ENCODE data around the gene ANOS1. TPM values are rescaled to one million over a fixed set of nuclear protein-coding genes. Genes with fewer than 3 reads are reported as not detected.
A peak's percentile ranks its signal among the peaks of the same experiment; 100 is the strongest.

The ANOS1 gene
- total and polyA plus RNA-seq, 5 experiments from 2014 or later = not detected

DNA sequence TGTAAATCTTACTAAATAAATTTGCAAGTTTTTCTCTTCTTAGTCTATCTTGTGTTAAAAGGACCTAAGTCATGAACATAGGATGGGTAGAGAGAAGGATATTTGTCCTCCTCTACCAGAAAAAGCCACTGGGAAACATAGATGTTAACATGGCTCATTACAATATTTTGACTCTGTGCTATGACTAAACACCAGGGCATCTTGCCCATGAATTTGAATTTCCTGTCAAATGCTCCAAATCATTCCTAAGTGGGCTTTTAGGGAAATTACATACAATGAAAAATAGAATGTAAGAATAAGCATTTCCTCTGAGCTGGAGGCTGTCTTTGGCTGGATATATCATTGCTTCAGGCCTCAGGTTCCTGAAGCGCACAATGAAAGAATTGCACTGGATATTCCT lies 39.1 kb downstream of the ANOS1 start:
- Mint-ChIP-seq H3K4me1 (no peaks in the 10 kb centered on the region), H3K9me3 (peaks cover 0 to 7% (median 2%) of the 10 kb centered on the region in 9 donors), H3K27ac (no peak overlapping the region), H3K27me3 (peaks cover 0 to 9% (median 3%) of the 10 kb centered on the region in 5 donors), H3K4me3 (no peak overlapping the region), H3K36me3 (no peaks in the 10 kb centered on the region)
- POLR2A ChIA-PET = no interaction called here
- ATAC-seq (no peak), DNase-seq (no peak)

DNA sequence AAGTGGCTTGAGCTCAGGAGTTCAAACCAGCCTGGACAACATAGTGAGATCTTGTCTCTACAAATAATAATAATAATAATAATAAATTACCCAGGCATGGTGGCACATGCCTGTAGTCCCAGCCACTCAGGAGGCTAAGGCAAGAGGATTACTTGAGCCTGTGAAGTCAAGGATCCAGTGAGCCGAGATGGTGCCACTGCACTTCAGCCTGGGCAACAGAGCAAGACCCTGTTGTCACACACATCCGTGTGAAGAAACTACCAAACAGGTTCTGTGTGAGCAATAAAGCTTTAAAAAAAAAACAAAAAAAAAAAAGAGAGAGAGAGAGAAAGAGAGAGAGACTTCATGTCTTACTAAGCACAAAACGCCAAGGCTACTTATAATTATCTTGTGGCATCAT lies 42.5 kb downstream of the ANOS1 start:
- Mint-ChIP-seq H3K27ac (no peak overlapping the region), H3K9me3 (peaks cover 0 to 9% (median 0%) of the 10 kb centered on the region in 9 donors), H3K27me3 (peaks cover 0 to 9% (median 3%) of the 10 kb centered on the region in 5 donors), H3K4me3 (no peak overlapping the region), H3K36me3 (no peaks in the 10 kb centered on the region), H3K4me1 (no peaks in the 10 kb centered on the region)
- ATAC-seq (no peak), DNase-seq (no peak)
- POLR2A ChIA-PET = no interaction called here

DNA sequence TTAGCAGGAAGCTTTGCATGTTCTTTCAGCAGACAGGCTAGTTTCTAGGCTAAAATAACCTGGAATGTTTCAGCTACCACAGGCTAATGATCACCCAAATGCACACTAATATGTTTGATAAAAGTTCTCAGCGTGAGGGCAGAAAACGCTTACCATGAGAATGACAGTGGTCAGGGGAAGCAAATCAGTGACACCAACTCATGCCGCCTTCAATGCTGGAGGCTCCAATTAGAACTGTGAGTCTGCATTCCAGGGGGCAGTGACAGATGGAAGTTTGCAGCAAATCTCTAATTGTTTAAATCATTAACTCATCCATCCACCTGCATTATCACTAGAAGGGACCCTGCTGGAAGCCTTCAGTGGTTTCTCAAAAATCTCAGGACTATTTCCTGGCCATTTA lies 43.2 kb downstream of the ANOS1 start:
- Mint-ChIP-seq H3K27me3 (peaks cover 0 to 8% (median 3%) of the 10 kb centered on the region in 5 donors), H3K36me3 (no peaks in the 10 kb centered on the region), H3K4me1 (no peaks in the 10 kb centered on the region), H3K4me3 (no peak overlapping the region), H3K27ac (peak overlapping the region in 1 of 10 donors; percentile 8), H3K9me3 (peaks cover 0 to 9% (median 0%) of the 10 kb centered on the region in 9 donors)
- POLR2A ChIA-PET = no interaction called here
- no peak for DNase-seq
- no peak for ATAC-seq

DNA sequence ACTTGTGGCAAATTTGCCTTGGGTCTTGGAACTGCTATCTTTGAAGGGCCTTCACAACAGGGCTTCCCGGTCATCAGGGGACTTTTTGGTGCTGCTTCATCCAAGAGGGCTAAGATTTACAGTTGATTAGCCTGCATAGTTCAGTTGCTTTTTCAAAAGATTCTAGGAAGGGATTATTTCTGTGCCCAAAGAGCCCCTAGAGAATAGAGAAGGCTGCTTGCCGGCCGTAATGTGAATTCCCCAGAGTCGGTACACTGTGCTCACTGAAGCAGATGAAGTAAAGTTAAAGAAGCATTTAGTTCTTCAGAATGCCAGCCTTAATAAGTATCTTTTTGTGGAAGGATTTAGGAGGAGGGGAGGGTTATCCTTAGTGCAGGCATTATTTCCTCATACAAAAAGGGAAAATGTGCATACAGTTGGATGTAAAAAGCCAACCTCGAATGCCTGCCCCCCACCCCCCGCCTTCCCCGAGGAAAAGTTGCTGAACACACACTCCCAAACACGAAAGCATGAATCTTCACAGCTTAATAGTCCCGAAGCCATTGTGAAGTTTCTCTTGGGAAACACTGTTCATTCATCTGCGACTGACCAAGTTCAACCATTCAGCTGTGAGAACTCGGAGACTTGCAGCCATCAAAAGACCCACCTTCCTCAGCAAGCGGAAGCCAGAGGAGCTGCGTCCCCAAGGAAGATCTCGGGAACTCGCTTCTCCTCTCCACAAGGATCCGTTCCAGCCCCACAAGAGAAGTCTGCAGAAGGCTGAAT lies 47.6 kb downstream of the ANOS1 start:
- POLR2A ChIA-PET = no interaction called here
- H3K27ac Mint-ChIP-seq = no peak overlapping the region
- peaks cover 0 to 5% (median 0%) of the 10 kb centered on the region in 9 donors for H3K9me3 Mint-ChIP-seq
- H3K4me1 Mint-ChIP-seq = no peaks in the 10 kb centered on the region
- ATAC-seq (no peak), DNase-seq (no peak)
- no peaks in the 10 kb centered on the region for H3K36me3 Mint-ChIP-seq
- H3K4me3 Mint-ChIP-seq = no peak overlapping the region
- peaks cover 0 to 2% (median 0%) of the 10 kb centered on the region in 5 donors for H3K27me3 Mint-ChIP-seq

DNA sequence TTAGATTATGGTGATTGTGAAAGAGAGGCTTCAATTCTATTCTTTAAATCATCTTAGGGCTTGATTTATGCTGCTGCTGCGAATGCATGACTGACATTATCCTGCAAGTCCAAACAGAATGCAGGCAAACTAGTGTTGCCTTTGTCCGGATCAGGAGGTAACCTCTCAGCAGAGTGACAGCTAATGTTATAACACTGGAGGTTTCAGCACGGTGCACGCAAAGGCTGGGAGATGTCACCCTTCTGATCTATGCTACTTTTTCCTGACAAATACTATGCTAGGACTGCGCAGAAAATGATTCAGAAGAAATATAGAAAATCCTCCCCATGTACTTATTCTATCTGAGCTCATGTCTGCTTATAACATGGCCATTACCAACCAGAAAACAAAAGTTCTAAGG lies 48.2 kb downstream of the ANOS1 start:
- ATAC-seq (no peak), DNase-seq (no peak)
- Mint-ChIP-seq H3K4me1 (no peaks in the 10 kb centered on the region), H3K36me3 (no peaks in the 10 kb centered on the region), H3K4me3 (no peak overlapping the region), H3K27me3 (peaks cover 0 to 2% (median 0%) of the 10 kb centered on the region in 5 donors), H3K9me3 (peaks cover 0 to 5% (median 0%) of the 10 kb centered on the region in 9 donors), H3K27ac (no peak overlapping the region)
- POLR2A ChIA-PET = no interaction called here

DNA sequence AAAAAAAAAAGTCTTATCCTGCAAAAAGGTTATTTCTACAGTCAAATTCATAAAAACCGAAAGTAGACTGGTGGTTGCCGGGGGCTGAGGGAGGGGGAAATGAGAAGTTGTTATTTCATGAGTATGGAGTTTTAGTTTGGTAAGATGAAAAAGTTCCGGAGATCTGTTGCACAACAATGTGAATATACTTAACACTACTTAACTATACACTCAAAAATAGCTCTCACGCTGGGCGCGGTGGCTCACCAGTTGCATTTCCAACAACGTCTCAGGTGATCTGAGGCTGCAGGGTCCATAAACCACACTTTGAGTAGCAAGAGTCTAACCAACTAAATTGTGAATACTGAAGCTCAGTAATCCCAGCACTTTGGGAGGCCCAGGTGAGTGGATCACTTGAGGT lies 52.4 kb downstream of the ANOS1 start:
- H3K9me3 Mint-ChIP-seq = peaks cover 0 to 4% (median 0%) of the 10 kb centered on the region in 9 donors
- no peak for DNase-seq
- H3K4me3 Mint-ChIP-seq = no peak overlapping the region
- H3K27me3 Mint-ChIP-seq = peaks cover 0 to 4% (median 0%) of the 10 kb centered on the region in 5 donors
- H3K36me3 Mint-ChIP-seq = no peaks in the 10 kb centered on the region
- ATAC-seq = no peak
- no peak overlapping the region for H3K27ac Mint-ChIP-seq
- POLR2A ChIA-PET = no interaction called here
- H3K4me1 Mint-ChIP-seq = no peaks in the 10 kb centered on the region

DNA sequence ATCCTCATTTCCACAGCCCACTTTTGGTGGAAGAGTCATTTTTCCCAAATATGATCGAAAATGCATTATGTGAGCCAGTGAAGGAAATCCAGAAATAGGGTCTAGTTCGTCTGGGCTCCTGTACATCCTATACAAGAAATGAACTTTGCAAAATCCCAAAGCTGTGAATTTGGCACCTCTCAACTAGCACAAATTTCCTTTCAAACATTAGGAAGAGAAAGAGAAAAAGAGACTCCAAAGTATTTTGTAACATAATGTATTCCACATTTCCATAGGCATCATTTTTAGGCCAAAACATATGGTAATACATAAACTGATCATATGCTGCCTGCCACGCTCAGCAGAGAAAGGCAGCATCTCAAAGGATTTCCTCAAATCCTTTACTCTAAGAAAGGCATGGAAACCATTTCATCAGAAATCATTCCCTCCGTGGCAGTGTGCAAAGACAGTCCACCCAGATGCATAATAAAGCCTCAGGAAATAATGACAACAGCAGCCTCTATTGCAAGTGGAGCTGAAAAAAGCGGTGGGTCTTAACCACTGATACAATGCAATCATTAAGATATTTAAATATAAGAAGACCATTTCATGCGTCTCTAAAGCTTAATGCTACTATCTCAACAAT lies 56.8 kb downstream of the ANOS1 start:
- no peak overlapping the region for H3K27ac Mint-ChIP-seq
- no peaks in the 10 kb centered on the region for H3K4me1 Mint-ChIP-seq
- peaks cover 0 to 4% (median 0%) of the 10 kb centered on the region in 9 donors for H3K9me3 Mint-ChIP-seq
- ATAC-seq (no peak), DNase-seq (no peak)
- no peaks in the 10 kb centered on the region for H3K36me3 Mint-ChIP-seq
- POLR2A ChIA-PET = no interaction called here
- H3K27me3 Mint-ChIP-seq = peaks cover 0 to 8% (median 1%) of the 10 kb centered on the region in 5 donors
- H3K4me3 Mint-ChIP-seq = no peak overlapping the region

DNA sequence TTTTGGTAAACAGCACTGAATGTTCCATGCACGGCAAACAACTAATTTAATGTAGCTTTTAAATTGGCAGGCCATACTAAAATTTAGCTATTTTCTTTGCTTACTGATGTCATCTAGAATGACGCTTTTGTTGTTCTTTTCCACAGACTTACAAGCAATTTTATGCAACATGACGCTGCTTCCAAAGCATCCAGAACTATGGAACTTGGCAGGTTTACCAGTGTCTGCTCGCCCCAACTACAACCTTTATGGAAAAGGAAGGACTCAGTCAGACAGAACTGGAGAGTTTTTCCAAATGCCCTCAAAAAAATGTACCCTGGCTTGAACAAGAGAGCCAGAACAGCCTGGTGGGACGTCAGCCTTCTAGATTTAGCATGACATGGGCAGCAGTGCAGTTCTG lies 58.7 kb downstream of the ANOS1 start:
- peaks cover 0 to 4% (median 0%) of the 10 kb centered on the region in 9 donors for H3K9me3 Mint-ChIP-seq
- H3K27ac Mint-ChIP-seq = no peak overlapping the region
- H3K4me1 Mint-ChIP-seq = no peaks in the 10 kb centered on the region
- ATAC-seq = no peak
- H3K36me3 Mint-ChIP-seq = no peaks in the 10 kb centered on the region
- DNase-seq = no peak
- peaks cover 0 to 4% (median 1%) of the 10 kb centered on the region in 5 donors for H3K27me3 Mint-ChIP-seq
- POLR2A ChIA-PET = no interaction called here
- H3K4me3 Mint-ChIP-seq = no peak overlapping the region

DNA sequence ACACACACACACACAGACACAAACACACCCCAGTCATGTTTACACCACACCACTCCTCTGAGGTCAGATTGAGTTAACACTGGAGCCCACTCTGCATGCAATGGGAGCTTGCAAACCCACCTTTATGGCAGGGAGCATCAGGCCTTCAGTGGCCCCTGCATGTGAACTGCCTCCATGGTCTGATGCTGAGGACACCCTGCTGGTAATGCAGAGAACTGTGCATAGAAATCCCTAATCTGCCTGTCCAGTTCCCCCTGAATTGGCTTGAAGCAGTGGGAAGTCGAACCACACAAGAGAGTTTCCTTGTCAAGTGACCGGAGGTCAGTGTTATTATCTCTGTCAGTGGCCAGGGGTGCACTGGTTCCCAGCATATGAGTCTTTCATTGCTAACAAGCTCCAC lies 59.8 kb downstream of the ANOS1 start:
- no peak for DNase-seq
- Mint-ChIP-seq H3K4me1 (no peaks in the 10 kb centered on the region), H3K27me3 (peaks cover 0 to 4% (median 1%) of the 10 kb centered on the region in 5 donors), H3K36me3 (no peaks in the 10 kb centered on the region), H3K4me3 (no peak overlapping the region), H3K27ac (no peak overlapping the region), H3K9me3 (peaks cover 0 to 4% (median 0%) of the 10 kb centered on the region in 9 donors)
- ATAC-seq = no peak
- POLR2A ChIA-PET = no interaction called here

DNA sequence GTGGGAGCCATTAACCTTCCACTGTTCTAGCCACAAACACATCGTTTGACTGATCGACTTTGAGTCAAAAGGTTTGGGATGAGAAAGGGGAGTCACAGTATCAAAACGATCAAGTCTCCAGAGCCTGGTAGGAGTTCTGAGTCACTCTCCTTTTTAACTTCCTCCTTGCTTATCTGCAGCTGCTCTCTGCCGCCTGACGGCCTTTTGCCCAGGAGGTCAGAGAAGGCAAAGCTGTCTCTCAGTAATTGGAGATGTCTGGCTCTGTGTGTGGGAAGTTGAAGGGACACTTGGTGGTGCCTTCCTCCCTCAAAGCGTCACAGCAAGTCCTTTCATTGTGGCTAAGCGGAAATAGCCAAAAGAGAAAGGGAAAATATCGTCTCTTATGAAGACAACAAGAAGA lies 63.1 kb downstream of the ANOS1 start:
- DNase-seq = no peak
- H3K27me3 Mint-ChIP-seq = peaks cover 0 to 4% (median 0%) of the 10 kb centered on the region in 5 donors
- H3K4me1 Mint-ChIP-seq = no peaks in the 10 kb centered on the region
- H3K27ac Mint-ChIP-seq = no peak overlapping the region
- no peak for ATAC-seq
- POLR2A ChIA-PET = no interaction called here
- no peak overlapping the region for H3K4me3 Mint-ChIP-seq
- no peaks in the 10 kb centered on the region for H3K36me3 Mint-ChIP-seq
- peaks cover 0 to 3% (median 0%) of the 10 kb centered on the region in 9 donors for H3K9me3 Mint-ChIP-seq

DNA sequence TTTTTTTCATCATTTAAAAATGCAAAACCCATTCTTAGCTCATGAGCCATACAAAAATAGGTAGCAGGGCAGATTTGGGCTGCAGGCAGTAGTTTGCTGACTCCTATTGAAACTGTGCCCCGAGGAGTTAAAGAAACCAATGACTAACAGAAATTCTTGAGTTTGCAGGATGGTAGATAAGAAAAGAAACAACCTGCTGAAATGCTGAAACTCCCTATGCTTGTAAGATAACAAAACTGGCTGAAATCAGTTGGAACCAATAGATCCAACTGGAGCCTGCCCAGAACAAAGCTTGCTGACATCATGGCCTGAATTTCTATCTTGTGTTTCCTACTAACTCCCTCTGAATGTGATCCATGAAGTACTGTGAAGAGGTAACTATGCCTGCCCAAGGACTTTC lies 68.6 kb downstream of the ANOS1 start:
- H3K4me3 Mint-ChIP-seq = no peak overlapping the region
- H3K4me1 Mint-ChIP-seq = no peaks in the 10 kb centered on the region
- no peak for DNase-seq
- POLR2A ChIA-PET = no interaction called here
- no peak for ATAC-seq
- no peaks in the 10 kb centered on the region for H3K36me3 Mint-ChIP-seq
- peaks cover 0 to 5% (median 0%) of the 10 kb centered on the region in 5 donors for H3K27me3 Mint-ChIP-seq
- peaks cover 0 to 6% (median 0%) of the 10 kb centered on the region in 9 donors for H3K9me3 Mint-ChIP-seq
- H3K27ac Mint-ChIP-seq = no peak overlapping the region

DNA sequence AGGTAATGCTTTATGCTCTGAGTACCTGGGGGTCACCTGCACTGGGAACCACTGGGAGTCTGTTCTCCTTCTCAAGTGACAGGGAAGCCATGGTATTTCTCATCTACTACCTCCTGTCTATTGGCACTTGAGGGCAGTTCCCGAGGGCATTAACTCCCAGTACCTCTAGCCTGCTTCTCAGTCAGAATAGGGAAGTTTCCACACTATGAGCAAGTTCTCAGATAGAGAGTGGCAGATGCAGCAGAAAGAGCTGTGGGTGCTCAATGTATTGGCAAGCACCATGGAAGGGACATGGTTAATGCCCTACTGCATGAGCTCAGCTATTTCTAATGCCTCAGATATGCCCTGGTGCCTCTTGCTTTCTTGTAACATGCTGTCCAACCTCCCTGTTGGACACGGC lies 74.1 kb downstream of the ANOS1 start:
- Mint-ChIP-seq H3K4me1 (no peaks in the 10 kb centered on the region), H3K27ac (no peak overlapping the region), H3K27me3 (peaks cover 0 to 5% (median 0%) of the 10 kb centered on the region in 5 donors), H3K9me3 (peaks cover 0 to 3% (median 0%) of the 10 kb centered on the region in 9 donors), H3K36me3 (no peaks in the 10 kb centered on the region), H3K4me3 (no peak overlapping the region)
- ATAC-seq = no peak
- POLR2A ChIA-PET = no interaction called here
- no peak for DNase-seq

DNA sequence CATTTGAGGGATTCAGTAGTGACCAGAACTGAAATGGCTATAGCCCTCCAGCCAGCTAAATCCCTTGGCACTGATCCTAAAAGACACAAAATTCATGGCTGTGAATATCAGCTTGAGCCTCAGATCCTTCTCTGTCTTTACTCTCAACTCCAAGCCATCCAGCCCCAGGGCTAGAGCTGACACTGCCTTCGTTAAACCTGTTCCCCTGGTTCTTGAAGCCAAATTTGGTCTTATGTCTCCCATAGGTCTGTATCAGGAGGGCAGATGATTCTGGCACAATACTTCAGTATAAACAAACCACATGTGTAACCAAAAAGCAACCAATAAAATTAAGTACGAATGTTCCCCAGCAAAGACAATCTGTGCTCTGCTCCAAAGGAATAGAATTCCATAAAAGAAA lies 78.0 kb downstream of the ANOS1 start:
- Mint-ChIP-seq H3K4me1 (no peaks in the 10 kb centered on the region), H3K27me3 (no peaks in the 10 kb centered on the region), H3K36me3 (no peaks in the 10 kb centered on the region), H3K4me3 (no peak overlapping the region), H3K9me3 (peaks cover 0 to 2% (median 0%) of the 10 kb centered on the region in 9 donors), H3K27ac (no peak overlapping the region)
- no peak for ATAC-seq
- POLR2A ChIA-PET = no interaction called here
- DNase-seq = no peak

Measured in naive thymus-derived CD8-positive, alpha-beta T cell (primary cell).